ENCODE results near the gene TMEM41B. TPM values are rescaled to one million over a fixed set of nuclear protein-coding genes. Genes with fewer than 3 reads are reported as not detected.
"Not testable (repeated sequence)": the region's sequence is repeated elsewhere in the genome, so short reads cannot be mapped to it uniquely, and the experiment has no call there.

TMEM41B gene
- total RNA-seq, 1 experiment from 2014 or later = 55.1 TPM

GRCh38 chr11:9357041-9357440, 42.6 kb upstream of the TMEM41B start:
- CTCF ChIA-PET = no interaction called here
- Histone ChIP-seq H3K9me3 (ENCODE audit: low read depth, low read length, poor library complexity, severe bottlenecking) (no peaks in the 10 kb centered on the region), H3K27ac (ENCODE audit: low read depth, low read length, poor library complexity, severe bottlenecking) (no peak overlapping the region), H3K4me3 (ENCODE audit: low read depth, low read length, poor library complexity, severe bottlenecking) (no peak overlapping the region), H3K4me1 (ENCODE audit: insufficient read depth, low read length, poor library complexity, severe bottlenecking) (no peaks in the 10 kb centered on the region), H3K27me3 (replicated peaks; ENCODE audit: insufficient read depth, low read depth, low read length, poor library complexity) (no peaks in the 10 kb centered on the region), H3K36me3 (ENCODE audit: insufficient read depth, low read length, poor library complexity, severe bottlenecking) (no peaks in the 10 kb centered on the region)
- DNase-seq (ENCODE audit: low spot score) = no peak
- POLR2A ChIA-PET (ENCODE audit: low non-redundant PET) = no interaction called here
- no TSS peak for BruUV-seq (replicated peaks)
- intact Hi-C loops (cut with micrococcal nuclease; ENCODE audit: unreplicated experiment) = no loop called here
- no peak for TF ChIP-seq CTCF (conservative IDR thresholded peaks at IDR 0.05; ENCODE audit: low read depth, low read length)
- TF ChIP-seq EZH2 (IDR thresholded peaks at IDR 0.05; ENCODE audit: borderline replicate concordance, low read depth, low read length, poor library complexity, severe bottlenecking) = no peak

- Histone ChIP-seq H3K27me3 (replicated peaks; ENCODE audit: insufficient read depth, low read depth, low read length, poor library complexity) (no peaks in the 10 kb centered on the region), H3K4me1 (ENCODE audit: insufficient read depth, low read length, poor library complexity, severe bottlenecking) (no peaks in the 10 kb centered on the region), H3K36me3 (ENCODE audit: insufficient read depth, low read length, poor library complexity, severe bottlenecking) (no peaks in the 10 kb centered on the region), H3K27ac (ENCODE audit: low read depth, low read length, poor library complexity, severe bottlenecking) (no peak overlapping the region), H3K9me3 (ENCODE audit: low read depth, low read length, poor library complexity, severe bottlenecking) (no peaks in the 10 kb centered on the region), H3K4me3 (ENCODE audit: low read depth, low read length, poor library complexity, severe bottlenecking) (no peak overlapping the region)
- intact Hi-C loops (cut with micrococcal nuclease; ENCODE audit: unreplicated experiment) = no loop called here
- no peak for DNase-seq (ENCODE audit: low spot score)
- ChIA-PET CTCF (no interaction called here), POLR2A (ENCODE audit: low non-redundant PET) (no interaction called here)
- no TSS peak for BruUV-seq (replicated peaks)
- TF ChIP-seq CTCF (conservative IDR thresholded peaks at IDR 0.05; ENCODE audit: low read depth, low read length) (no peak), EZH2 (IDR thresholded peaks at IDR 0.05; ENCODE audit: borderline replicate concordance, low read depth, low read length, poor library complexity, severe bottlenecking) (no peak)
Measured at GRCh38 chr11:9351321-9351881, 37.0 kb upstream of the TMEM41B start.

GRCh38 chr11:9347779-9348178, 33.4 kb upstream of the TMEM41B start:
- H3K9me3 ChIP-seq (ENCODE audit: low read depth, low read length, poor library complexity, severe bottlenecking); H3K4me1 ChIP-seq (ENCODE audit: insufficient read depth, low read length, poor library complexity, severe bottlenecking); intact Hi-C loops (cut with micrococcal nuclease; ENCODE audit: unreplicated experiment); H3K4me3 ChIP-seq (ENCODE audit: low read depth, low read length, poor library complexity, severe bottlenecking); BruUV-seq (replicated peaks); POLR2A ChIA-PET (ENCODE audit: low non-redundant PET); H3K27ac ChIP-seq (ENCODE audit: low read depth, low read length, poor library complexity, severe bottlenecking); CTCF ChIA-PET; DNase-seq (ENCODE audit: low spot score); H3K36me3 ChIP-seq (ENCODE audit: insufficient read depth, low read length, poor library complexity, severe bottlenecking); H3K27me3 ChIP-seq (replicated peaks; ENCODE audit: insufficient read depth, low read depth, low read length, poor library complexity): not testable (repeated sequence)

- no peaks in the 10 kb centered on the region for H3K36me3 ChIP-seq (ENCODE audit: insufficient read depth, low read length, poor library complexity, severe bottlenecking)
- BruUV-seq (replicated peaks) = no TSS peak
- no peaks in the 10 kb centered on the region for H3K9me3 ChIP-seq (ENCODE audit: low read depth, low read length, poor library complexity, severe bottlenecking)
- DNase-seq (ENCODE audit: low spot score) = no peak
- no peak for TF ChIP-seq EZH2 (IDR thresholded peaks at IDR 0.05; ENCODE audit: borderline replicate concordance, low read depth, low read length, poor library complexity, severe bottlenecking)
- no peak for TF ChIP-seq CTCF (conservative IDR thresholded peaks at IDR 0.05; ENCODE audit: low read depth, low read length)
- no peaks in the 10 kb centered on the region for H3K27me3 ChIP-seq (replicated peaks; ENCODE audit: insufficient read depth, low read depth, low read length, poor library complexity)
- H3K4me1 ChIP-seq (ENCODE audit: insufficient read depth, low read length, poor library complexity, severe bottlenecking) = no peaks in the 10 kb centered on the region
- intact Hi-C loops (cut with micrococcal nuclease; ENCODE audit: unreplicated experiment) = no loop called here
- H3K4me3 ChIP-seq (ENCODE audit: low read depth, low read length, poor library complexity, severe bottlenecking) = no peak overlapping the region
- no peak overlapping the region for H3K27ac ChIP-seq (ENCODE audit: low read depth, low read length, poor library complexity, severe bottlenecking)
- POLR2A ChIA-PET (ENCODE audit: low non-redundant PET) = no interaction called here
- CTCF ChIA-PET = no interaction called here
Measured at GRCh38 chr11:9347100-9347499, 32.7 kb upstream of the TMEM41B start.
